Measurements from ENCODE around the gene TAS2R3. TPM values are rescaled to one million over a fixed set of nuclear protein-coding genes. Genes with fewer than 3 reads are reported as not detected.

TAS2R3 gene
- total and polyA plus RNA-seq, 2 of the 13 experiments (the other 11 are each of a cell fraction or from before 2014, with no cell fraction given) = 0.74 to 1.1 TPM

- TF ChIP-seq ATF1 (CRISPR knock-in tag; IDR thresholded peaks at IDR 0.05) (no peak), NFKB2 (CRISPR knock-in tag; IDR thresholded peaks at IDR 0.05; ENCODE audit: borderline replicate concordance) (no peak), ZNF33A (CRISPR knock-in tag; IDR thresholded peaks at IDR 0.05; ENCODE audit: borderline replicate concordance) (no peak), SIX1 (CRISPR knock-in tag; IDR thresholded peaks at IDR 0.05; ENCODE audit: borderline replicate concordance) (no peak), NAIF1 (CRISPR knock-in tag; IDR thresholded peaks at IDR 0.05; ENCODE audit: borderline replicate concordance) (no peak), ZNF749 (CRISPR knock-in tag; IDR thresholded peaks at IDR 0.05; ENCODE audit: borderline replicate concordance) (no peak), ZIK1 (CRISPR knock-in tag; IDR thresholded peaks at IDR 0.05; ENCODE audit: borderline replicate concordance, low read depth) (no peak), PAWR (CRISPR knock-in tag; IDR thresholded peaks at IDR 0.05; ENCODE audit: borderline replicate concordance) (no peak), SRY (CRISPR knock-in tag; IDR thresholded peaks at IDR 0.05) (no peak), ZBTB7B (CRISPR knock-in tag; IDR thresholded peaks at IDR 0.05) (0 out of 2 replicates have a peak, but pooled peaks have one; percentile 3), ZNF777 (CRISPR knock-in tag; IDR thresholded peaks at IDR 0.05) (no peak), CCDC6 (CRISPR knock-in tag; IDR thresholded peaks at IDR 0.05) (no peak), KLF9 (CRISPR knock-in tag; IDR thresholded peaks at IDR 0.05; ENCODE audit: low read depth) (no peak), GTF3A (CRISPR knock-in tag; conservative IDR thresholded peaks at IDR 0.05) (0 out of 2 replicates have a peak, but pooled peaks have one; percentile 33), ZNF260 (CRISPR knock-in tag; IDR thresholded peaks at IDR 0.05; ENCODE audit: borderline replicate concordance, low read depth) (no peak), ZNF232 (CRISPR knock-in tag; IDR thresholded peaks at IDR 0.05; ENCODE audit: borderline replicate concordance) (no peak), ZBTB1 (CRISPR knock-in tag; IDR thresholded peaks at IDR 0.05; ENCODE audit: borderline replicate concordance) (no peak)
- TF ChIP-seq, protein P1, sequence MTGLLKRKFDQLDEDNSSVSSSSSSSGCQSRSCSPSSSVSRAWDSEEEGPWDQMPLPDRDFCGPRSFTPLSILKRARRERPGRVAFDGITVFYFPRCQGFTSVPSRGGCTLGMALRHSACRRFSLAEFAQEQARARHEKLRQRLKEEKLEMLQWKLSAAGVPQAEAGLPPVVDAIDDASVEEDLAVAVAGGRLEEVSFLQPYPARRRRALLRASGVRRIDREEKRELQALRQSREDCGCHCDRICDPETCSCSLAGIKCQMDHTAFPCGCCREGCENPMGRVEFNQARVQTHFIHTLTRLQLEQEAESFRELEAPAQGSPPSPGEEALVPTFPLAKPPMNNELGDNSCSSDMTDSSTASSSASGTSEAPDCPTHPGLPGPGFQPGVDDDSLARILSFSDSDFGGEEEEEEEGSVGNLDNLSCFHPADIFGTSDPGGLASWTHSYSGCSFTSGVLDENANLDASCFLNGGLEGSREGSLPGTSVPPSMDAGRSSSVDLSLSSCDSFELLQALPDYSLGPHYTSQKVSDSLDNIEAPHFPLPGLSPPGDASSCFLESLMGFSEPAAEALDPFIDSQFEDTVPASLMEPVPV (CRISPR knock-in tag; IDR thresholded peaks at IDR 0.05) = 0 out of 2 replicates have a peak, but pooled peaks have one; percentile 6
- TF ChIP-seq, protein P2, sequence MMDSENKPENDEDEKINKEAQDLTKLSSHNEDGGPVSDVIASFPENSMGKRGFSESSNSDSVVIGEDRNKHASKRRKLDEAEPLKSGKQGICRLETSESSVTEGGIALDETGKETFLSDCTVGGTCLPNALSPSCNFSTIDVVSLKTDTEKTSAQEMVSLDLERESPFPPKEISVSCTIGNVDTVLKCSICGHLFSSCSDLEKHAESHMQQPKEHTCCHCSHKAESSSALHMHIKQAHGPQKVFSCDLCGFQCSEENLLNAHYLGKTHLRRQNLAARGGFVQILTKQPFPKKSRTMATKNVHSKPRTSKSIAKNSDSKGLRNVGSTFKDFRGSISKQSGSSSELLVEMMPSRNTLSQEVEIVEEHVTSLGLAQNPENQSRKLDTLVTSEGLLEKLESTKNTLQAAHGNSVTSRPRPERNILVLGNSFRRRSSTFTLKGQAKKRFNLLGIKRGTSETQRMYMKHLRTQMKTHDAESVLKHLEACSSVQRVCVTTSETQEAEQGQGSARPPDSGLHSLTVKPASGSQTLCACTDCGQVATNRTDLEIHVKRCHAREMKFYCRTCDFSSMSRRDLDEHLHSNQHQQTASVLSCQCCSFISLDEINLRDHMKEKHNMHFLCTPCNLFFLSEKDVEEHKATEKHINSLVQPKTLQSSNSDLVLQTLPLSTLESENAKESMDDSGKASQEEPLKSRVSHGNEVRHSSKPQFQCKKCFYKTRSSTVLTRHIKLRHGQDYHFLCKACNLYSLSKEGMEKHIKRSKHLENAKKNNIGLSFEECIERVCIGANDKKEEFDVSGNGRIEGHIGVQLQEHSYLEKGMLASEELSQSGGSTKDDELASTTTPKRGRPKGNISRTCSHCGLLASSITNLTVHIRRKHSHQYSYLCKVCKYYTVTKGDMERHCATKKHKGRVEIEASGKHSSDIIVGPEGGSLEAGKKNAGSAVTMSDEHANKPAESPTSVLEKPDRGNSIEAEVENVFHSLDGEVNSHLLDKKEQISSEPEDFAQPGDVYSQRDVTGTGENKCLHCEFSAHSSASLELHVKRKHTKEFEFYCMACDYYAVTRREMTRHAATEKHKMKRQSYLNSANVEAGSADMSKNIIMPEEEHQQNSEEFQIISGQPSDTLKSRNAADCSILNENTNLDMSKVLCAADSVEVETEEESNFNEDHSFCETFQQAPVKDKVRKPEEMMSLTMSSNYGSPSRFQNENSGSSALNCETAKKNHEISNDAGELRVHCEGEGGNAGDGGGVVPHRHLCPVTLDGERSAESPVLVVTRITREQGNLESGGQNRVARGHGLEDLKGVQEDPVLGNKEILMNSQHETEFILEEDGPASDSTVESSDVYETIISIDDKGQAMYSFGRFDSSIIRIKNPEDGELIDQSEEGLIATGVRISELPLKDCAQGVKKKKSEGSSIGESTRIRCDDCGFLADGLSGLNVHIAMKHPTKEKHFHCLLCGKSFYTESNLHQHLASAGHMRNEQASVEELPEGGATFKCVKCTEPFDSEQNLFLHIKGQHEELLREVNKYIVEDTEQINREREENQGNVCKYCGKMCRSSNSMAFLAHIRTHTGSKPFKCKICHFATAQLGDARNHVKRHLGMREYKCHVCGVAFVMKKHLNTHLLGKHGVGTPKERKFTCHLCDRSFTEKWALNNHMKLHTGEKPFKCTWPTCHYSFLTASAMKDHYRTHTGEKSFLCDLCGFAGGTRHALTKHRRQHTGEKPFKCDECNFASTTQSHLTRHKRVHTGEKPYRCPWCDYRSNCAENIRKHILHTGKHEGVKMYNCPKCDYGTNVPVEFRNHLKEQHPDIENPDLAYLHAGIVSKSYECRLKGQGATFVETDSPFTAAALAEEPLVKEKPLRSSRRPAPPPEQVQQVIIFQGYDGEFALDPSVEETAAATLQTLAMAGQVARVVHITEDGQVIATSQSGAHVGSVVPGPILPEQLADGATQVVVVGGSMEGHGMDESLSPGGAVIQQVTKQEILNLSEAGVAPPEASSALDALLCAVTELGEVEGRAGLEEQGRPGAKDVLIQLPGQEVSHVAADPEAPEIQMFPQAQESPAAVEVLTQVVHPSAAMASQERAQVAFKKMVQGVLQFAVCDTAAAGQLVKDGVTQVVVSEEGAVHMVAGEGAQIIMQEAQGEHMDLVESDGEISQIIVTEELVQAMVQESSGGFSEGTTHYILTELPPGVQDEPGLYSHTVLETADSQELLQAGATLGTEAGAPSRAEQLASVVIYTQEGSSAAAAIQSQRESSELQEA (CRISPR knock-in tag; IDR thresholded peaks at IDR 0.05; ENCODE audit: not compliant biosample characterization) = peak; percentile 8
- TF ChIP-seq, protein P3, sequence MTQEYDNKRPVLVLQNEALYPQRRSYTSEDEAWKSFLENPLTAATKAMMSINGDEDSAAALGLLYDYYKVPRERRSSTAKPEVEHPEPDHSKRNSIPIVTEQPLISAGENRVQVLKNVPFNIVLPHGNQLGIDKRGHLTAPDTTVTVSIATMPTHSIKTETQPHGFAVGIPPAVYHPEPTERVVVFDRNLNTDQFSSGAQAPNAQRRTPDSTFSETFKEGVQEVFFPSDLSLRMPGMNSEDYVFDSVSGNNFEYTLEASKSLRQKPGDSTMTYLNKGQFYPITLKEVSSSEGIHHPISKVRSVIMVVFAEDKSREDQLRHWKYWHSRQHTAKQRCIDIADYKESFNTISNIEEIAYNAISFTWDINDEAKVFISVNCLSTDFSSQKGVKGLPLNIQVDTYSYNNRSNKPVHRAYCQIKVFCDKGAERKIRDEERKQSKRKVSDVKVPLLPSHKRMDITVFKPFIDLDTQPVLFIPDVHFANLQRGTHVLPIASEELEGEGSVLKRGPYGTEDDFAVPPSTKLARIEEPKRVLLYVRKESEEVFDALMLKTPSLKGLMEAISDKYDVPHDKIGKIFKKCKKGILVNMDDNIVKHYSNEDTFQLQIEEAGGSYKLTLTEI (CRISPR knock-in tag; conservative IDR thresholded peaks at IDR 0.05) = no peak
These were observed 25.3 kb upstream of the TAS2R3 start (continued) for GRCh38 chr7:141738592-141739013.
